Brain microvascular endothelial cell (primary cell): ENCODE results near the gene PRKN.

ENCODE experiments used
- DNase-seq: peaks from one replicate; pipeline ENCODE4 v3.0.0-alpha.2; 2020
- H3K27ac ChIP-seq: fragments of 250-450 bp; sonication (Bioruptor Pico); 2 replicates; pipeline ENCODE4 v1.5.1; 2020; ENCODE audit warnings: mild to moderate bottlenecking, moderate library complexity
- H3K27me3 ChIP-seq: fragments of 250-450 bp; sonication (Bioruptor Pico); replicated peaks from 2 replicates; pipeline ENCODE4 v1.5.1; 2020; ENCODE audit warnings: mild to moderate bottlenecking
- H3K36me3 ChIP-seq: fragments of 250-450 bp; sonication (Bioruptor Pico); replicated peaks from 2 replicates; pipeline ENCODE4 v1.5.1; 2020; ENCODE audit warnings: mild to moderate bottlenecking
- H3K4me3 ChIP-seq: 2 replicates; pipeline ENCODE4 v1.5.1; 2011; ENCODE audit warnings: low read depth, mild to moderate bottlenecking, control low read depth, low read length, moderate library complexity
- in situ Hi-C: cut with HindIII; loops from 2 replicates; pipeline ENCODE4 v1.10.0; 2017; ENCODE audit warnings: low sequenced_read_pairs, low pct_ligation_motif_present
- TF ChIP-seq, protein P1 (sequence below): IDR thresholded peaks from 2 replicates; pipeline ENCODE4 v1.5.1; 2011; ENCODE audit warnings: low read depth, mild to moderate bottlenecking, moderate library complexity, low read length, control low read depth, inconsistent platforms; ENCODE audit errors: missing control alignments

Gene PRKN

DNA sequence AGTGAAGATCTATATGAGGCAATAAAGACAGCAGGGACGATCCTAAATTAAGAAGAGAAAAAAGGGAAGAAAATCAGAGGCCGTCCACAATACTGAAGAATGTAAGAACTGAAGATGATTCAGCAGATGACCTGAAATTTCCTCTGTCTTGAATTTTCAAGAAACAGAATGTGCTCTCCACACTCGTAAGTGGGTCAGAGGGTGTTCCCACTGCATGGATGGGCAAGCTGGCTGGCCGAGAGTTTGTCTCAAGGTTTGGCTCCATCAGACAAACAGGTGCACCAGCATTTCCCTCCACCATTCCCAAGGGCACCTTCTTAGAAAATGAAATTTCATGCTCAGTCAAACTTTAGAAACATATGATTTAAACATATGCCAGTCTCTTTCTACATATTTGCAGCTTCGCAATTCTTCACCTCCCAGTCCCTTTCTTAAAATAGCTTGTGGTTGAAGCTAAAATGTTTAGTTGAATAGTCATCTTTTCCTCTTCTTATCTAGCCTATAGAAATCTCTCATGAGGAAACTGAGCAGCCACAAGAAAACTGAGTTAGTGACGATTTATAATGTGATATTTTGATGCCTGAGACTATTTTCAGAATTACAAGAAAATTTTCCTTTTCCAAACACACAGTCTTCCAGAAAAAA lies 576.4 kb downstream of the PRKN start:
- Histone ChIP-seq H3K27ac (peak overlapping the region; percentile 47), H3K27me3 (no peaks in the 10 kb centered on the region), H3K36me3 (no peaks in the 10 kb centered on the region), H3K4me3 (peak overlapping the region; percentile 15)
- peak; percentile 54 for DNase-seq
- in situ Hi-C loops, result no loop called here
- TF ChIP-seq, protein P1, sequence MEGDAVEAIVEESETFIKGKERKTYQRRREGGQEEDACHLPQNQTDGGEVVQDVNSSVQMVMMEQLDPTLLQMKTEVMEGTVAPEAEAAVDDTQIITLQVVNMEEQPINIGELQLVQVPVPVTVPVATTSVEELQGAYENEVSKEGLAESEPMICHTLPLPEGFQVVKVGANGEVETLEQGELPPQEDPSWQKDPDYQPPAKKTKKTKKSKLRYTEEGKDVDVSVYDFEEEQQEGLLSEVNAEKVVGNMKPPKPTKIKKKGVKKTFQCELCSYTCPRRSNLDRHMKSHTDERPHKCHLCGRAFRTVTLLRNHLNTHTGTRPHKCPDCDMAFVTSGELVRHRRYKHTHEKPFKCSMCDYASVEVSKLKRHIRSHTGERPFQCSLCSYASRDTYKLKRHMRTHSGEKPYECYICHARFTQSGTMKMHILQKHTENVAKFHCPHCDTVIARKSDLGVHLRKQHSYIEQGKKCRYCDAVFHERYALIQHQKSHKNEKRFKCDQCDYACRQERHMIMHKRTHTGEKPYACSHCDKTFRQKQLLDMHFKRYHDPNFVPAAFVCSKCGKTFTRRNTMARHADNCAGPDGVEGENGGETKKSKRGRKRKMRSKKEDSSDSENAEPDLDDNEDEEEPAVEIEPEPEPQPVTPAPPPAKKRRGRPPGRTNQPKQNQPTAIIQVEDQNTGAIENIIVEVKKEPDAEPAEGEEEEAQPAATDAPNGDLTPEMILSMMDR, result no peak

- no peak overlapping the region for H3K27ac ChIP-seq
- H3K4me3 ChIP-seq, result no peak overlapping the region
- no peaks in the 10 kb centered on the region for H3K36me3 ChIP-seq
- H3K27me3 ChIP-seq, result no peaks in the 10 kb centered on the region
- TF ChIP-seq, protein P1, result no peak
- DNase-seq, result no peak
- in situ Hi-C loops, result no loop called here
Measured at GRCh38 chr6:162150295-162150694, 577.3 kb downstream of the PRKN start.

- Histone ChIP-seq H3K36me3 (no peaks in the 10 kb centered on the region), H3K27ac (no peak overlapping the region), H3K4me3 (no peak overlapping the region), H3K27me3 (no peaks in the 10 kb centered on the region)
- in situ Hi-C loops, result no loop called here
- DNase-seq, result no peak
- TF ChIP-seq, protein P1, result no peak
Measured at GRCh38 chr6:162149786-162150185, 577.8 kb downstream of the PRKN start.

- in situ Hi-C loops, result no loop called here
- H3K4me3 ChIP-seq, result no peak overlapping the region
- H3K36me3 ChIP-seq, result no peaks in the 10 kb centered on the region
- TF ChIP-seq, protein P1, result no peak
- H3K27ac ChIP-seq, result no peak overlapping the region
- H3K27me3 ChIP-seq, result no peaks in the 10 kb centered on the region
- no peak for DNase-seq
Measured at GRCh38 chr6:162147805-162148204, 579.8 kb downstream of the PRKN start.

GRCh38 chr6:162147281-162147680 lies 580.3 kb downstream of the PRKN start:
- Histone ChIP-seq H3K27ac (no peak overlapping the region), H3K27me3 (no peaks in the 10 kb centered on the region), H3K36me3 (no peaks in the 10 kb centered on the region), H3K4me3 (no peak overlapping the region)
- DNase-seq, result no peak
- TF ChIP-seq, protein P1, result no peak
- in situ Hi-C loops, result no loop called here
